Mononuclear cell (primary cell): ENCODE data around the gene TEX22. TPM values are rescaled to one million over a fixed set of nuclear protein-coding genes. Genes with fewer than 3 reads are reported as not detected.

Source experiments
- H3K27me3 ChIP-seq: 2 replicates; pipeline ENCODE4 v1.6.0; 2011; ENCODE audit warnings: low read length, control low read depth; ENCODE audit not compliant: insufficient read depth
- H3K4me1 ChIP-seq: 2 replicates; pipeline ENCODE4 v1.5.1; 2011; ENCODE audit warnings: mild to moderate bottlenecking, low read length, control low read depth; ENCODE audit not compliant: insufficient read depth
- H3K4me3 ChIP-seq: 2 replicates; pipeline ENCODE4 v1.5.1; 2011; ENCODE audit warnings: mild to moderate bottlenecking, low read length, moderate library complexity
- H3K9me3 ChIP-seq: 2 replicates; pipeline ENCODE4 v1.5.1; 2011; ENCODE audit warnings: low read depth, mild to moderate bottlenecking, control low read depth, low read length
- total RNA-seq: library from RNA; depleted of rRNA; stranded (reverse); fragments of >200 nt; gene quantifications from one replicate; pipeline ENCODE4 v1.2.3, GENCODE V29; 2012

TEX22 gene
- total RNA-seq, 1 donor = 0.10 TPM

GRCh38 chr14:105425823-105426247 lies 27.5 kb downstream of the TEX22 start:
- no peaks in the 10 kb centered on the region for H3K27me3 ChIP-seq
- H3K4me1 ChIP-seq = peaks cover 20% of the 10 kb centered on the region
- no peaks in the 10 kb centered on the region for H3K9me3 ChIP-seq
- H3K4me3 ChIP-seq = no peak overlapping the region

GRCh38 chr14:105426416-105427130 lies 28.2 kb downstream of the TEX22 start:
- Histone ChIP-seq H3K4me1 (peaks cover 12% of the 10 kb centered on the region), H3K27me3 (no peaks in the 10 kb centered on the region), H3K4me3 (no peak overlapping the region), H3K9me3 (no peaks in the 10 kb centered on the region)

GRCh38 chr14:105427412-105427811 lies 29.1 kb downstream of the TEX22 start:
- Histone ChIP-seq H3K27me3 (no peaks in the 10 kb centered on the region), H3K9me3 (no peaks in the 10 kb centered on the region), H3K4me1 (peaks cover 4% of the 10 kb centered on the region), H3K4me3 (no peak overlapping the region)

GRCh38 chr14:105427936-105428485 lies 29.7 kb downstream of the TEX22 start:
- Histone ChIP-seq H3K27me3 (no peaks in the 10 kb centered on the region), H3K4me3 (no peak overlapping the region), H3K4me1 (no peaks in the 10 kb centered on the region), H3K9me3 (no peaks in the 10 kb centered on the region)

GRCh38 chr14:105430042-105430441 lies 31.7 kb downstream of the TEX22 start:
- Histone ChIP-seq H3K27me3 (no peaks in the 10 kb centered on the region), H3K4me3 (no peak overlapping the region), H3K4me1 (no peaks in the 10 kb centered on the region), H3K9me3 (no peaks in the 10 kb centered on the region)

GRCh38 chr14:105430565-105430964 lies 32.2 kb downstream of the TEX22 start:
- Histone ChIP-seq H3K9me3 (no peaks in the 10 kb centered on the region), H3K27me3 (no peaks in the 10 kb centered on the region), H3K4me3 (no peak overlapping the region), H3K4me1 (peaks cover 4% of the 10 kb centered on the region)

GRCh38 chr14:105431256-105431655 lies 32.9 kb downstream of the TEX22 start:
- H3K4me3 ChIP-seq = no peak overlapping the region
- H3K4me1 ChIP-seq = peaks cover 4% of the 10 kb centered on the region
- H3K9me3 ChIP-seq = no peaks in the 10 kb centered on the region
- H3K27me3 ChIP-seq = no peaks in the 10 kb centered on the region

- peaks cover 4% of the 10 kb centered on the region for H3K4me1 ChIP-seq
- H3K4me3 ChIP-seq = no peak overlapping the region
- H3K27me3 ChIP-seq = no peaks in the 10 kb centered on the region
- H3K9me3 ChIP-seq = no peaks in the 10 kb centered on the region
Measured at GRCh38 chr14:105432657-105433056, 34.3 kb downstream of the TEX22 start.

GRCh38 chr14:105433161-105433605 lies 34.8 kb downstream of the TEX22 start:
- Histone ChIP-seq H3K27me3 (no peaks in the 10 kb centered on the region), H3K4me1 (peaks cover 4% of the 10 kb centered on the region), H3K4me3 (no peak overlapping the region), H3K9me3 (no peaks in the 10 kb centered on the region)

GRCh38 chr14:105436402-105436801 lies 38.1 kb downstream of the TEX22 start:
- Histone ChIP-seq H3K4me3 (no peak overlapping the region), H3K27me3 (no peaks in the 10 kb centered on the region), H3K4me1 (peaks cover 4% of the 10 kb centered on the region), H3K9me3 (no peaks in the 10 kb centered on the region)

- Histone ChIP-seq H3K4me3 (no peak overlapping the region), H3K27me3 (no peaks in the 10 kb centered on the region), H3K4me1 (peaks cover 4% of the 10 kb centered on the region), H3K9me3 (no peaks in the 10 kb centered on the region)
Measured at GRCh38 chr14:105436891-105437722, 38.8 kb downstream of the TEX22 start.

GRCh38 chr14:105437723-105438500 lies 39.6 kb downstream of the TEX22 start:
- H3K9me3 ChIP-seq = no peaks in the 10 kb centered on the region
- no peak overlapping the region for H3K4me3 ChIP-seq
- H3K4me1 ChIP-seq = peaks cover 4% of the 10 kb centered on the region
- no peaks in the 10 kb centered on the region for H3K27me3 ChIP-seq

- no peaks in the 10 kb centered on the region for H3K27me3 ChIP-seq
- peaks cover 4% of the 10 kb centered on the region for H3K4me1 ChIP-seq
- H3K9me3 ChIP-seq = no peaks in the 10 kb centered on the region
- no peak overlapping the region for H3K4me3 ChIP-seq
Measured at GRCh38 chr14:105439179-105439578, 40.8 kb downstream of the TEX22 start.

GRCh38 chr14:105439710-105440553 lies 41.6 kb downstream of the TEX22 start:
- peaks cover 4% of the 10 kb centered on the region for H3K4me1 ChIP-seq
- no peaks in the 10 kb centered on the region for H3K9me3 ChIP-seq
- H3K4me3 ChIP-seq = no peak overlapping the region
- no peaks in the 10 kb centered on the region for H3K27me3 ChIP-seq
